RWPE2 (cell line): Measurements from ENCODE around the gene ZNF41.

Source experiments
- ATAC-seq: fragments of 200-7000 bp; cut with Tn5 transposase; 3 replicates; pipeline ENCODE4 v1.9.1; 2021; ENCODE audit warnings: low read depth
- DNase-seq: peaks from one replicate; pipeline ENCODE4 v3.0.0-alpha.2; 2020; ENCODE audit warnings: low spot score
- H3K27ac ChIP-seq: fragments of 450-650 bp; 2 replicates; pipeline ENCODE4 v1.5.1; 2017; ENCODE audit warnings: mild to moderate bottlenecking; ENCODE audit not compliant: poor library complexity, severe bottlenecking
- H3K27me3 ChIP-seq: fragments of 250-450 bp; sonication (Bioruptor Pico); 2 replicates; pipeline ENCODE4 v1.5.1; 2021; ENCODE audit warnings: mild to moderate bottlenecking, moderate library complexity; ENCODE audit not compliant: insufficient read depth, poor library complexity, severe bottlenecking
- H3K36me3 ChIP-seq: fragments of 250-450 bp; sonication (Bioruptor Pico); 2 replicates; pipeline ENCODE4 v1.5.1; 2020; ENCODE audit warnings: low read depth, mild to moderate bottlenecking, moderate library complexity
- H3K4me1 ChIP-seq: fragments of 250-450 bp; sonication (Bioruptor Pico); 2 replicates; pipeline ENCODE4 v1.5.1; 2021; ENCODE audit warnings: mild to moderate bottlenecking, moderate library complexity; ENCODE audit not compliant: insufficient read depth, poor library complexity, severe bottlenecking
- H3K4me3 ChIP-seq: fragments of 250-450 bp; sonication (Bioruptor Pico); 2 replicates; pipeline ENCODE4 v1.5.1; 2021; ENCODE audit warnings: mild to moderate bottlenecking, moderate library complexity; ENCODE audit not compliant: severe bottlenecking
- H3K9me3 ChIP-seq: fragments of 250-450 bp; sonication (Bioruptor Pico); 2 replicates; pipeline ENCODE4 v1.5.1; 2021; ENCODE audit warnings: mild to moderate bottlenecking, moderate library complexity; ENCODE audit not compliant: severe bottlenecking
- CTCF ChIP-seq: fragments of 450-650 bp; IDR thresholded peaks from one replicate; pipeline ENCODE4 v1.5.1; 2017; ENCODE audit warnings: mild to moderate bottlenecking, moderate library complexity; ENCODE audit not compliant: poor library complexity, severe bottlenecking

The ZNF41 gene

GRCh38 chrX:47507153-47507867 is 24.3 kb upstream of the ZNF41 start:
- DNase-seq (no peak), ATAC-seq (no peak)
- Histone ChIP-seq H3K4me3 (no peak overlapping the region), H3K9me3 (no peaks in the 10 kb centered on the region), H3K36me3 (no peaks in the 10 kb centered on the region), H3K4me1 (peaks cover 7% of the 10 kb centered on the region), H3K27ac (no peak overlapping the region), H3K27me3 (no peaks in the 10 kb centered on the region)
- no peak for TF ChIP-seq CTCF

- Histone ChIP-seq H3K36me3 (no peaks in the 10 kb centered on the region), H3K27ac (peak overlapping the region; percentile 95), H3K4me1 (peaks cover 20% of the 10 kb centered on the region), H3K27me3 (no peaks in the 10 kb centered on the region), H3K4me3 (no peak overlapping the region), H3K9me3 (no peaks in the 10 kb centered on the region)
- DNase-seq: no peak
- no peak for TF ChIP-seq CTCF
- no peak for ATAC-seq
Observed at GRCh38 chrX:47503151-47503550, 20.1 kb upstream of the ZNF41 start.

- no peak for TF ChIP-seq CTCF
- ATAC-seq: peak; percentile 69
Observed at GRCh38 chrX:47502316-47503125, 19.5 kb upstream of the ZNF41 start.

GRCh38 chrX:47501226-47502074 is 18.4 kb upstream of the ZNF41 start:
- Histone ChIP-seq H3K36me3 (no peaks in the 10 kb centered on the region), H3K4me1 (peaks cover 23% of the 10 kb centered on the region), H3K27me3 (no peaks in the 10 kb centered on the region), H3K9me3 (no peaks in the 10 kb centered on the region), H3K27ac (peak overlapping the region; percentile 95), H3K4me3 (no peak overlapping the region)
- no peak for TF ChIP-seq CTCF
- ATAC-seq (peak; percentile 74), DNase-seq (no peak)

More at GRCh38 chrX:47502316-47503125, 19.5 kb upstream of the ZNF41 start:
- Histone ChIP-seq H3K36me3 (no peaks in the 10 kb centered on the region), H3K9me3 (no peaks in the 10 kb centered on the region), H3K4me1 (peaks cover 21% of the 10 kb centered on the region), H3K27me3 (no peaks in the 10 kb centered on the region), H3K27ac (peak overlapping the region; percentile 95), H3K4me3 (no peak overlapping the region)
- DNase-seq: no peak
